ENCODE results near the gene FLNA.
A peak's percentile ranks its signal among the peaks of the same experiment; 100 is the strongest.
"Not testable (repeated sequence)": the region's sequence is repeated elsewhere in the genome, so short reads cannot be mapped to it uniquely, and the experiment has no call there.

FLNA gene

DNA sequence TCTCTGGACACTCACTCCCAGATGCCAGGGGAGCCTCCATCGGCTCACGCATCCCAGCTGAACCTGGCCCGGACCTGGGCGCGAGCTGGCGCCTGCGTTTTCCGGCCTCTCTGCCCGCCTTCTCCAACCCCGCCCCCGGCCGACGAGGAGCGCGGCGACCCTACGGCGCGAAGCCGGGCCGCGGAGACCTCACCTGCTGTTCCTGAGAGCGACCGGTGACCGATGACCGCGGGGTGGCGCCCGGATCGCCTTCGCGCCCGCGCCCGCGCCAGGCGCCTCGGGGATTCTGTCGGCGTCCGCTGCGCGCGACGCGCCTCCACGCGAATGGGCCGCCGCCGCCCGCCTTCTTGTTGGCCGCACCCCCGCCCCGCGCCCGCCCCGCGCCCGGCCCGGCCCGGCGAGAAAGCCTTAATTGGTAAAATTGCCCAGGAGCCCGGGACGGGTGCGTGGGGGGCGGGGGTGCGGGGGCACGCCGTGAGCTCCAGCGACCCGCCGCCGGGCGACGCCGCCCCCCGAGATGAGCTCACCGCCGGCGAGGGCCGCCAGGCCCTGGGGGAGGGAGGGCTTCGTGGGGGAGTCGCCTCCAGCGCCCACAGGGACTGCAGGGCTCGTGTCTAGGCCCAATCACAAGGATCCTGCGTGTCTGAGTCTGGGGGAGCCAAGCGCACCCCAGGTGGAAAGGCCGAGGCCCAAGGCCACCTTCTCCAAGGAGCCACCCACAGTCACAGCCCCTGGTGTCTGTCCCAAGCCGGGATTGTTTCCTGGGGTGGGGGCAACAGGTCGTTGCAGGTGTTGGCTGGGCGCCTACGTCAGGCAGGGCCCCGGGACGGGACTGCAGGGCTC is at the start of gene FLNA:
Gene FLNA (minus strand): TSS at position 322 of the 843 bp plus-strand sequence. CDS start 3,389 bp downstream, outside the sequence.
- peak in 11 of 56 donors; percentile 1 to 39 (median 11) for DNase-seq

GRCh38 chrX:154420402-154420756 is 45.9 kb upstream of the FLNA start:
- DNase-seq: no peak

DNA sequence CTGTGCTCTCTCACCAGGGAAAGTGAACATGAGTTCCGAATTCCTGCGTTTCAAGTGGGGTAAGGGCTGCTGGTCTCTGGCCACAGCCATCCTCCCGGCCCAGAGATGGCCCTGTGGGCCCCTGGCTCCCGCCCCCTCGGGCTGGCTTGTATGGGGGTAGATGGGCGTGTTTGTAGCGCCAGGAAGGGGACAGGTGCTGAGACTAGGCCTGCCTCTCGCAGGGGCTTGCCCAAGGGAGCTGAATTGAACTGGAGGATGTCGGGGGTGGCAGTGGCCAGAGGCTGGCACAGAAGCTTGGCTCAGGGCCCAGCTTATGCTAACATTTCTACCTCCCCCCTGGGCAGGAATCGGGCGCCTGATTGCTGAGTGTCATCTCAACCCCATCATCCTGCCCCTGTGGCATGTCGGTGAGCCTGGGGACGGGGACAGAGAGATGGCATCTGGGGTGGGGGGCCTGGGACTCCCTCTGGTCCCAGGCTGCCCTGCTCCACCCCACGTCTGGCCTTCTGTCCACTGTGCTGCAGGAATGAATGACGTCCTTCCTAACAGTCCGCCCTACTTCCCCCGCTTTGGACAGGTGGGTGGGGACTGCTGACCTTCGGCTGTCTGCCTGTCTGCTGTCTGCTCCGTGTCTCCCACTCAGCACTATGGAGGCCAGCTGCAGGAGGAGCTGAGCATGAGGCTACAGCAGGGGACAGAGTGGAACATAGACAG is 45.4 kb upstream of the FLNA start:
- DNase-seq: no peak

DNA sequence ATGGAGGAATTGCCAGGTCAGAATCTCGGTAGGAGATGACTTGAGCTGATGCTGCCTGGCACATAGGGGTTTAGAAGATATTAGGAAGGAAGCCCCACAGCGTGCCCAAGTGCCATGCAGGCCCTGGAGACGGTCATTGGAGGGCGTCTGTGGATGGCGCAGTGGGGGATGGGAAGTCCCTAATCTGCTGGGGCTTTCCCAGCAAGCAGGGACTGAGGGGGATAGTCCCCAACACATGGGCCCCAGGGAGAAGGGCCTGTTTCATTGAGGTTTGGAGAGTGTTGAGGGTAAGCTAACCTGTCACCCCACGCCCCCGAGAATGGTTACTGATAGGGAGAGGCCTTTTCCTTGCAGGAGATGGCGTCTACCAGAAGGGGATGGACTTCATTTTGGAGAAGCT is 44.8 kb upstream of the FLNA start:
- no peak for DNase-seq

DNA sequence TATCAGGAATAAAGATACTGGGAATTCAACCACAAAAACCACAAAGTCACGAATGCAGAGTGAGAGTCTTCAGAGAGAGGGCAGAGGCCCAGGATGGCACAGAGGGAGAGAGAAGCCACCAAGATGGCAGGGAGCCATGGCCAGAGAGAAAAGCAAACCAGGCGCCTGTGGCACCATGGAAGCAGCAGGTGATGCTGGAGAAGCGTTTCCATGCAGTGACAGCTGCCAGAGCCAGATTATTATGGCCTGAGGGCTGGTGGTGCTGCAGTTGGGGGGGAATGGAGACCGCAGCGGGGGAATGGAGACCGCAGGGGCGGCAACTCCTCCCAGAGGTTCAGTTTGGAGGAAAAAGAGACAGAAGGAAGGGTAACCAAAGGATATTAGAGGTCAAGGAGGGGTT is 42.7 kb upstream of the FLNA start:
- no peak for DNase-seq

DNA sequence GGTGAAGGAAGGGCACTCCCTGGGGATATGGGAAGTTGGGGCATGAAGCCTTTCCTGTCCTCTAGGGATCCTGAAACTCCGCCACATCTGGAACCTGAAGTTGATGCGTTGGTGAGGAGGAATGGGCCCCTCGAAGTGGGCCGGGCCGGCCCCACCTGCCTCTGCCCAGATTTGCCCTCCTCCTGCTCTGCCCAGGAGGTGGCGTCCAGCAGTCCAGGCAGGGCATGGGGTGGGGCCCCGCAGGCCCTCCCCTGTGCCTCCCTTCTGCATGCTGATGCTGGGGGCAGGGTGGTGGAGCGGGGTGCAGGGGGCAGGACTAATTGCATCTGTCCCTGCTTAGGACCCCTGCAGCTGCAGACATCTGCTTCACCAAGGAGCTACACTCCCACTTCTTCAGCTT is 38.7 kb upstream of the FLNA start:
- no peak for DNase-seq

GRCh38 chrX:154412468-154412867 is 38.0 kb upstream of the FLNA start:
- DNase-seq: no peak

DNA sequence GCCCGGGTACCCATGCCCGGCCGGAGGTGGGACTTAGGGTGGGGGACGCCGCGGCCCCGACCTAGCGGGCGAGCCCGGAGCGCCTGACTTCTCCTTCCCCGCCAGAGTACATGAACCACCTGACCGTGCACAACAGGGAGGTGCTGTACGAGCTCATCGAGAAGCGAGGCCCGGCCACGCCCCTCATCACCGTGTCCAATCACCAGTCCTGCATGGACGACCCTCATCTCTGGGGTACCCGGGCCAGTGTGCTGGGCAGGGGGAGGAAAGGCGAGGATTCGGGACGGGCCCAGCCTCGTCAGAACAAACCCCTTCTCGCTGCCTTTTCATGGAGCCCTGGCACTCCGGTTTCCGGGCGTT is 37.5 kb upstream of the FLNA start:
- peak in 39 of 56 donors; percentile 1 to 67 (median 27) for DNase-seq

DNA sequence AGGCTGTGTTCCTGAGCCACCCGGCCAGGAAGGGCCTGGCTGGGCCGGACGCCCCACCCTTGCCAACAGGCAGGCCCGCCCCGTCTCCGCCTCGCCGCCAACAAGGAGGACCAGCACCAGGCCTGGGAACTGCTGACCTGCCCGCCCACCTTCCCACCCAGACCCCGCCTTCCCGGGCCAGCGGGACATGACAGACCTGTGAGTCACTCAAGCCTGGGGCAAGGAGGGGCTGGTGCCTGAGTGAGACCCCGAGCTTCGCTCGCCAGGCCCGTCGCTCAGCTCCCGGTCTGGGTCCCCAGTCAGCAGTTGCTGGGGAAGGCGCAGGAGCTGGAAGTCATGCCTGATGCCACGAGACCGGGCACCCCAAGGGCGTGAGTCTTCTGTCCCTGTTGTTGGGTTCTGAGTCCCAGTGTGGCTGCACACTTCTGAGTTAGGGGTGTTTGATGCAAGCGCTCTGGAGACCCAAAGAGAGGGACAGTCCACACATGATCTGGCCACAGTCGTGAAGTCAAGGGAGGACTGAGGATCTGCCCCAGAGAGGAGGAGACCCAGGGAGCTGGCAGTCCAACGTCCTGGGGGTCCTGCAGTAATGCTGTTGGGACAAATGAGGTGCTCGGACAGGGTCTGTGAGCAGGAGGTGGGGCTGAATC is 34.9 kb upstream of the FLNA start, which contains the start of gene DNASE1L1:
Gene DNASE1L1 (minus strand): TSS at position 33 of the 650 bp plus-strand sequence. CDS start 3,686 bp downstream, outside the sequence.
- DNase-seq: peak in 14 of 56 donors; percentile 0 to 51 (median 8)

DNA sequence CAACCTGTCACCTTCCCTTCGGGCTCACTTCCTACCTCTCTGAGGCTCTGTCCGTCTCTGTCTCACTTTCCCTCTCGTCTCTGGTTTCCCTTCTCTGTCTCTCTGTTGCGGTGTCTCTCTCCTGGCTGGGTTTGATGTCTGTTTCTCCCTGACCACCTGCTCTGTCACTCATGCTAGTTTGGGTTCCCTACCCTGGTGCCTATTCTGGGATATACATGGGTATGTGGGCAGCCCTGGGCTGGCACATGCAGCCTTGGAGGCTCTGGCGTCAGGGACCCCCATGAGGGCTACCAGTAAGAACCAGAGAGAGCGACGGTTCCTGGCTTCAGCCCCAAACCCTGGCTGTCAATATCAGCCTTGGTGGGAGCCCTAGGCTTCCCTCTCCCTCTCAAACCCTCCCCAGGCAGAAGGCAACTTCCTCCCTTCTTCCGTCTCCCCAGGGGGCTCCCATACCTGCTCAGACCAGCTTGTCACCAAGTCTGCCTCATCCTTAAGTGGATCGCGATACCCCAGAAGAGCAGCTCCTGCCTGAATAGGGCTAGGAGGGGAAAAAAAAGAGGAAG is 34.3 kb upstream of the FLNA start:
- DNase-seq: no peak

GRCh38 chrX:154404625-154405192 is 30.3 kb upstream of the FLNA start:
- DNase-seq: no peak

- DNase-seq: no peak
Measured at GRCh38 chrX:154403858-154404257, 29.4 kb upstream of the FLNA start.

DNA sequence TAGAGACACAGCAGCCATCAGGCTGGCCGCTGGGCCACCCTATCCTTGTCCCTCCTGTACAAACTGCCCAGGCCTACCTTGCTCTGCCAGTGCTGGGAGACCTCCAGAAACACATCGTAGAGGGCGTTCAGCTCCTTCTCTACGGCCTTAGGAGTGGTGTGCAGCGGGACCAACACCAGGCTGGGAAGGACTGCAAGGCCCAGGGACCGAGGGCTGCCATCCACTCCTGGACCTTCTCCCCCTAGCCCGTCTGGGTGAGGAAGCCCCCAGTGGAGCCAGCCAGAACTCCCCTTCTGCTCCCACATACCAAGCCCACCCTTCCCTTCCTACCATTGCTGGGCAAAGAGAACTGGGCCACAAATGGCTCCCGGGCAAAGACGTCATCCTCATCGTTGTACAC is 28.8 kb upstream of the FLNA start:
- DNase-seq: no peak

DNA sequence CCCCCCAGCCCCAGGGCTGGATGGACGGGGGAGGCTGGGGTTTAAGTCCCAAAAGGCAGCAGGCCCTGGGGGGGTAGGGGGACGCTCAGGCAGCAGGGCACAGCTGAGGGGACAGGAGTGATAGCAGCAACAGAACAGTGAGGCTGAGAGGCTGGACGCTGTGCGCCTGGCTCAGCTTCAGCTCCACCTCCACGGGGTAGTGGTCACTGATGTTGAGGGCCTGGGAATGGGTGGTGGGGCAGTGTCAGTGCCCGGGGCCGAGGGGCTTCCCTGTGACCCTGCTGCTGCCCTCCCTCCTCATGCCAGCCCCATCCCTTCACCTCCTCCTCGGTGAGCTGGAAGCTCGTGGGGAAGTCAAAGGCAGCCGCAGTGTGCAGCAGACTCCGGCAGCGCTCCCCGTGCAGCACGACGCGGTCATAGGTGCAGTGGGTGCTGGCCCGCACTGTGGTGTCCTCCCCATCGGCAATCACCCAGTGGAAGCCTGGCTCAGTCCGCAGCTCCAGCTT is 28.2 kb upstream of the FLNA start:
- DNase-seq: no peak

DNA sequence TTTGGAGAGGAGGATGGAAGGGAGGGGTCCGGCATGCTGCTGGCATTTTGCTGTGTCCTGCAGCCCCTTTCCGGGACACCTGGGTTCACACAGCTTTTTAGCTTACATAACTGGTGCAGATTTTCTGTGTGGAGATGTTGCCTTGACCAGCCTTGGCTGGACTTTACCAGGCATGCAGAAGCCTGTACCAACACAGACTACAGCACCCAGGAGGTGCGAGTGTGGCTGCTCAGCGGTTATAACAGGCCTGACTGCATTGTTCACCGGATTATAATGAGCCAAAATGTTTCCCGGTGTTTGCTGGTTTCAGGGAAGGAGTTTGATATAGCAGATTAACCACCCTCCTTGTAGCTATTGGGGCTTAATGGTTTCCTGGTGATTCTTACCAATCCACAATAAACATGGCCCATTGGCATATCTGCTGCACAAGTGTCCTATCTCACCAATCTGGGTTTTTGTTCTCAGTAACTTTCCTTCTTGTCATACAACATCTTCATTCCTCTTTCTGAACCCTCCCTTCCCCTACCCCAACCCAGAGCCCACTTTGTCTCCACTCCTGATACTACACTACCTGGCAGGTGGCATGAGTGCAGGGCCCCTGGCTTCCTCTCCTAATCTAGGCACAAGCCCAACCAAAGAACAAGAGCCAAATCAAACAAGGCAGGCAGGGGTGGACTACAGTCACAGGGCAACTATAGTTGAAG is 27.6 kb upstream of the FLNA start:
- DNase-seq: no peak

- no peak for DNase-seq
Measured at GRCh38 chrX:154401045-154401799, 26.8 kb upstream of the FLNA start.

DNA sequence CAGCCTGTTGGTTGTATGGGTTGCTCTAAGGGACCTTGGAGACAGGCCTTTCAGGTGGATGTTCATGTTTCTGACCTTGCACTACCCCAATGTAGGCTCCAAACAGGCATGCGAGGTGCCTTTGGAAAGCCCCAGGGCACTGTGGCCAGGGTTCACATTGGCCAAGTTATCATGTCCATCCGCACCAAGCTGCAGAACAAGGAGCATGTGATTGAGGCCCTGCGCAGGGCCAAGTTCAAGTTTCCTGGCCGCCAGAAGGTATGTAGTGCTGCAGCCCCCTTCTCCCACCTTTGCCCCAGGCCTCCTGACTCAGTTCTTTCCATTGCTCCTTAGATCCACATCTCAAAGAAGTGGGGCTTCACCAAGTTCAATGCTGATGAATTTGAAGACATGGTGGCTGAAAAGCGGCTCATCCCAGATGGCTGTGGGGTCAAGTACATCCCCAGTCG is 26.0 kb upstream of the FLNA start:
- DNase-seq: not testable (repeated sequence)

DNA sequence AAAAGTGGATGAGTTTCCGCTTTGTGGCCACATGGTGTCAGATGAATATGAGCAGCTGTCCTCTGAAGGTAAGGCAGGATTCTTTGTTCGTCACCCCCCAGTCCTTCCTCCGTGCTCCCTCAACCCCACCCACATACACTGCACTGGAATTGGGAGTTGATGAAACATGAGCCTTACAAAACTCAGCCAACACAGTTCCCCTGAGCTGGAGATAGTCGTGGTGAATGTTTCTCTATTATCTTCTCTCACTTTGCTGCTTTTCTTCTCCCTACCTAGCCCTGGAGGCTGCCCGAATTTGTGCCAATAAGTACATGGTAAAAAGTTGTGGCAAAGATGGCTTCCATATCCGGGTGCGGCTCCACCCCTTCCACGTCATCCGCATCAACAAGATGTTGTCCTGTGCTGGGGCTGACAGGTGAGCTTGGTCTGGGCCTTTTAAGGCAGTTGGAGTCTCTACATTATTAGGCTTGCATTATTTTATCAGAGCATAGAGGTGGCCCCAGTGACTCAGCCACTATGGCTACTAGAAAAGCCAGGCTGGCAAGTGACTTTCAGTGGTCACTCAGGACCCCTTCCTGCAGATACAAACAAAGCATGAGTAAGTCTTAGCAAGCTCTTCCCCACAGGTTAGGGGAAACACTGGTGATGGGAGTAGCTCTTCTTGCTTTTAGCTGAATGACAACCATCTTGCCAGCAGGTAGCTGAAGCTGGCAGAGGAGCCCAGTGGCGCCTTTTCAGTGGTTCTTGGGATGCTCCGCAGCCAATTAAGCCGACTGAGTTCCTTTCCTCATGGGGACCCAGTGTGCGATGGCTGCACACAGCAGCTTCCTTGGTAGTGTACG is 25.3 kb upstream of the FLNA start:
- DNase-seq: no peak

Measured in nucleus accumbens (tissue), 56 donors.